KOPT-K1 (cell line): ENCODE results near the gene PLCB4.

ENCODE experiments used
- H3K27ac ChIP-seq: fragments of 200-600 bp; sonication (generic); 2 replicates; pipeline ENCODE4 v1.5.1; 2016; ENCODE audit warnings: antibody characterized with exemption, mild to moderate bottlenecking, low read depth, low read length; ENCODE audit not compliant: poor library complexity, severe bottlenecking
- H3K36me3 ChIP-seq: fragments of 200-600 bp; sonication (generic); 2 replicates; pipeline ENCODE4 v1.5.1; 2017; ENCODE audit warnings: antibody characterized with exemption, mild to moderate bottlenecking, low read length, moderate library complexity; ENCODE audit not compliant: insufficient read depth
- H3K9me3 ChIP-seq: fragments of 200-600 bp; sonication (generic); 2 replicates; pipeline ENCODE4 v1.5.1; 2017; ENCODE audit warnings: antibody characterized with exemption, low read length, mild to moderate bottlenecking; ENCODE audit not compliant: insufficient read depth, poor library complexity, severe bottlenecking

Gene PLCB4

GRCh38 chr20:9427430-9428291 is 358.8 kb downstream of the PLCB4 start:
- Histone ChIP-seq H3K9me3 (no peaks in the 10 kb centered on the region), H3K27ac (no peak overlapping the region)

GRCh38 chr20:9428292-9428607 is 359.4 kb downstream of the PLCB4 start:
- no peaks in the 10 kb centered on the region for H3K9me3 ChIP-seq
- no peak overlapping the region for H3K27ac ChIP-seq

More at GRCh38 chr20:9427430-9428291, 358.8 kb downstream of the PLCB4 start:
- H3K36me3 ChIP-seq = no peaks in the 10 kb centered on the region

GRCh38 chr20:9439806-9440205 is 370.9 kb downstream of the PLCB4 start:
- Histone ChIP-seq H3K9me3 (peaks cover 9% of the 10 kb centered on the region), H3K27ac (no peak overlapping the region), H3K36me3 (no peaks in the 10 kb centered on the region)

More at GRCh38 chr20:9428292-9428607, 359.4 kb downstream of the PLCB4 start:
- no peaks in the 10 kb centered on the region for H3K36me3 ChIP-seq

DNA sequence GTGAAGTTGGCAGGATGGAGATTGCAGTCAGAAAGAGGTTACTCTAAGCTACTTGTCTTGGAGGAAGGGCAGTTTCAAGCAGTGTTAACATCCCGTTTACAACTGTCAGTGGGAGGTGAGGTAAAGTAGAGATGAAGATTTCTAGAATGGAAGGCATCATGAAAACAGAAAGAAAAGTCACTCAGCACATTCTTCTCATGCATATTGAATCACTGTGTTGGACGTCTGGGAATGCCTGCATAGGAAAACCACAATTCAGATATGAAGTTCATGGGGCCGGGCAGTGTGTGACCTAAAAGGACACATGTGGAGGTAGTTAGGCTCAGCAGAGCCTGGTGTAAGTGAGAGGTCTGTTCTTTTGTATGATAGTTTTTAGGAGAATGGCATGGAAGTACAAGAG is 372.0 kb downstream of the PLCB4 start:
- Histone ChIP-seq H3K27ac (no peak overlapping the region), H3K36me3 (no peaks in the 10 kb centered on the region), H3K9me3 (peaks cover 9% of the 10 kb centered on the region)

- no peak overlapping the region for H3K27ac ChIP-seq
- no peaks in the 10 kb centered on the region for H3K36me3 ChIP-seq
- peaks cover 9% of the 10 kb centered on the region for H3K9me3 ChIP-seq
These were observed 373.1 kb downstream of the PLCB4 start for GRCh38 chr20:9441948-9442347.

DNA sequence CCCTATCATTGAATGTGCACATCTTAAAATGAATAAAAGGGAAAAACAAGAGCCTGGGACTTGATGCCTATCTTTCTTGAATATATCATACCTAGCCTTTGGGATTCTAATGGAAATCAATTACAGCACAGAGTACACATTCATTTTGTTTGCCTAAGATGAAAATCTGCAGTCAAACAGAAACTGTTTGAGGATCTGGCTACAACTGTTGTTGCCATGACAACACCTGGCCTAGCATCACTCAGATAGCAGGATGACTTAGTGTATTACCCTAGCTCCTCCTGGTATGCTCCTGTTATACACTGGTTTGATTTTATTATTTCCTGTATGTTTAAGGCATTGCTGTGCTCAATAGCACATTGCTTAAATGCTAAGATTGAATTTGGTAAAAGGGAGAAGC is 374.0 kb downstream of the PLCB4 start:
- Histone ChIP-seq H3K36me3 (no peaks in the 10 kb centered on the region), H3K9me3 (peaks cover 9% of the 10 kb centered on the region), H3K27ac (no peak overlapping the region)

DNA sequence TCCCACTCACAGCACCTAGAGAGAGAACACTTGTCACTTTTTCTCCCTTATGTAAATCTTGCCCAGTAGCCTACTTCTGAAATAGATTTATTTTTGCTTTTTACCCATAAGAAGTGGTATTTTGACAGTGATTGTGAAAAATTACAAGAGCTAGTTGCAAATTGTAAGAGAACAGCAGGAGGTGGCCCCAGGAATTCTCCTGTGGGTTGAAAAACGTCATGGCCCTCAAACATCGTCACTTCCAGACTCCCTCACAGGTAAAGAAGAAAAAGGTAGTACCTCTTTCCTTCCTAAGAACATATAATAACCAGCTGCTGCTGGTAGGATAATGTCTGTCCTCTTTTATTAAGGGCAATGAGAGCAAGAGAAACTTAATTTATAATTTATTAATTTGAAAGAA is 376.0 kb downstream of the PLCB4 start:
- no peaks in the 10 kb centered on the region for H3K9me3 ChIP-seq
- H3K36me3 ChIP-seq = no peaks in the 10 kb centered on the region
- no peak overlapping the region for H3K27ac ChIP-seq

DNA sequence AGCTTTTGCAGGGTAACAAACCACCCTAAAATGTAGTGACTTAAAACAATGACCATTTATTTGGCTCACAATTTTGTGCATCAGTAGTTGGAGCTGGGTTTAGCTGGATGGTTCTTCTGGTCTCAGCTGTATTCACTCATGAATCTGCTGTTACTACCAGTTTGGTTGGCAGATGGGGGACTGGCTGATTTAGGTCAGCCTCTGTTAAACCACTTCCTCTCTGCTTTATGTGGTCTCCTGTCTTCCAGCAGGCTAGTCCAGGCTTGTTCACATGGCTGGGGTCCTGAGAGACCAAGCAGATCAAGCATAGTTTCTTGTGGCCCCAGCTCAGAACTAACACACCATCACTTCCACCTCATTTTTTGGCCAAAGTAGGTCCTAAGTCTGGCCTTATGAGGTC is 378.3 kb downstream of the PLCB4 start:
- no peaks in the 10 kb centered on the region for H3K36me3 ChIP-seq
- H3K9me3 ChIP-seq = no peaks in the 10 kb centered on the region
- H3K27ac ChIP-seq = no peak overlapping the region

GRCh38 chr20:9453201-9453600 is 384.3 kb downstream of the PLCB4 start:
- no peaks in the 10 kb centered on the region for H3K36me3 ChIP-seq
- no peaks in the 10 kb centered on the region for H3K9me3 ChIP-seq
- H3K27ac ChIP-seq = no peak overlapping the region

- no peak overlapping the region for H3K27ac ChIP-seq
These were observed 385.9 kb downstream of the PLCB4 start for GRCh38 chr20:9454791-9455190.

DNA sequence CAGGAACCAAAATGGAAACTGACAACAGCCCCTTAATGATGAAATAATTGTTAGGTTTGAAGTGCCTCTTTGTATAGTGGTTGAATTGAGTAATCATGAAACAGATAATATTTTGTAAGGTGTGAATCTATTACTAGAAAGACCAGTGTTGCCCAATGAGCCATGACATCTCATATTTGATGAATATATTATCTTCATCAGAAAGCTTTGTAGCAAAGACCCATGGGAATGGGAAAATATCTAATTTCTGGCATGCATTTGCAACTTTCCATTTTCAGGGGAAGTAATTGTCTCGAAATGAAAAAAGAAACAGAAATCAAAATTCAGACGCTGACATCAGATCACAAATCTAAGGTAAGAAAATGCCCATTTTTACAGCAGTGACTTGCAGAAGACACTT is 388.2 kb downstream of the PLCB4 start:
- no peaks in the 10 kb centered on the region for H3K36me3 ChIP-seq
- no peak overlapping the region for H3K27ac ChIP-seq
- H3K9me3 ChIP-seq = no peaks in the 10 kb centered on the region

More at GRCh38 chr20:9454791-9455190, 385.9 kb downstream of the PLCB4 start:
- H3K9me3 ChIP-seq = no peaks in the 10 kb centered on the region
- H3K36me3 ChIP-seq = no peaks in the 10 kb centered on the region

DNA sequence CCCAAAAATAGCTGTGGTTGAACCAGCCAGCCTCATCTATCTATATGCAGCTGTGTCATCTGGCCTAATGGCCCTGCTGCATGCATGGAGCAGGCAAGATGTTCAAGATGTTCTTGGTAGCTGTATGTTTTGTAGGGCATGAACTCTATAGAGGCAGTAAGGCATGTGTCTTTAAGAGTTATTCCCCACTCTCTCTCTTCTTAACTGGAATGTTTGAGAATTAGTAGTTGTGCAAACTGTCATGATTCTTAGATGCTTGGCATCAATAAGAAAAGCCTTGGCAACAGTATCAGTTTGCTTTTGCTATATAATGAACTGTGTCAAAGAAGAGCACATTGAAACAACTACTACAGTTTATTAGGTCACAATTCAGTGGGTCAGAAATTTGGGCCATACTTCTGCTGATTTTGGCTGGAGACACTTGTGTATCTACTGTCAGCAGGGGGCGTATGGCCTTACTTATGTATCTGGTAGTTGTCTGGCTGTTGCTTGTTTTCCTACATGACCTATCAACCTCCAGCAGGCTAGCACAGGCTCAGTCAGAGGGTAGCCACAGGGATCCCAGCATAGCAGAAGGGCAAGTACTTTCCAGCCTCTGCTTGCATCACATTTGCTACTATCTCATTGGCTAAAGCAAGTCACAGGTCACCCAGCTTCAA is 389.4 kb downstream of the PLCB4 start:
- Histone ChIP-seq H3K36me3 (no peaks in the 10 kb centered on the region), H3K9me3 (no peaks in the 10 kb centered on the region), H3K27ac (no peak overlapping the region)

DNA sequence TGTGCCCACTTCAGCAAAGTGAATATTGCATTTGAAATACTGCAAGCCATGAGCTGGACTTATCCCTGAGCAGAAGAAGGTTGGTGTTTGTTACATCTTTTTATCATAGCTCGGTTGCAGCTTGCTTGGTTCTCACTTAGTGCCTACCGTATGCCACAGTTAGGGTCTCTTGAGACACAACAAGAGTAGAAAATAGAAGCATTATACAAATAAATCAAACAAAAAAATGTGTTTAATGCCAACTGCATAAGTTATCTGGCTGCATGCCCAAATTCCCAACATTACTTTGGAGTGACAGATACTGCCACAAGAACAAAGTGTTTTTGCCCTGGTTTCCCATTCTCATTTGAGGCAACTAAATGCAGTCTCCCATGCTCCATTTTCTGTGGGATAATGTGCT is 391.6 kb downstream of the PLCB4 start:
- no peak overlapping the region for H3K27ac ChIP-seq

DNA sequence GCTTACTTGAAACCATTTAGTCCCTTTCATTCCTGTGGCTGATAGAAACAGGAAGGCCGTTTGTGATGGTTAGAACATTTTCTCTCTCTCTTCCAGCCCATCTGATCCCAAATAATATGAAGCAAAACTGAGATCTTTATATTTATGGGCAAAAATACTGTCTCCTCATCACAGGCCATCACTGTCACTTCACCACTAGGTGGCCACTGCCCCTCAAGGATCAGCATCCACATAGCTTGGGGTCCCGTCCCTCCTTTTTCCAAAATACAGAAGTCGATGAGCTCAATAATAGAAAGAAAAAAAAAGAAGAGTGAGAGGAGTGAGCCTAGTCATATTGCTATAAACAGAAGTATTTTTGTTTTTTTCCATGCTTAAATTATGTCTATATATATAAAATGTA is 399.1 kb downstream of the PLCB4 start:
- Histone ChIP-seq H3K9me3 (no peaks in the 10 kb centered on the region), H3K36me3 (no peaks in the 10 kb centered on the region), H3K27ac (no peak overlapping the region)

More for the DNA sequence above, 391.6 kb downstream of the PLCB4 start:
- H3K9me3 ChIP-seq = no peaks in the 10 kb centered on the region
- no peaks in the 10 kb centered on the region for H3K36me3 ChIP-seq

DNA sequence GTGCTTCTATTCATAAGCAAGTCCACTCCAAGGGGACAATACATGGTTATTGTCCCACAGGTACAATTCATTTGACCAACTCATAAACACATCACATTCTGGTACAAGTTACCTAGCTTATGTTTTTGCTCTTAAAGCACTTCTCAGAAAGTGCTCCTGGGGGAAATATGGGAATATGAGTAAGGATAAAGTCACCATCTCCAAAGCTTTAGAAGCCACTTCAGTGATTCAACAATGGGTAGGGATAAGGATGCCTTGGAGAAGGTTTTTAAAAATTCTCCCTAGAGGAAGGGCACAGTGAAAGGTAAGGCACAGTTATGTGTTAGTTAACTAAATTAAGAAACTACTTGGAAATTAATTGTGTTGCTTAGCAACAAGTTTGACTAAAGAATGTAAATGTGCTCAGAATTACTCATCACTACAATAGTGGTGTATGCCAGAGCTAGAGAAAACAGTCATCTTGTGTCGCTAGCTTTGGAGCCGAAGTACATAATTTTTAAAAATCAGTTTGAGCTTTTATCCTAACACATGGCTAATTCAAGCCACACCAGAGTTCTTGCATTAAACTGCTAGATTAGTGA is 406.0 kb downstream of the PLCB4 start:
- Histone ChIP-seq H3K36me3 (no peaks in the 10 kb centered on the region), H3K9me3 (no peaks in the 10 kb centered on the region), H3K27ac (no peak overlapping the region)
